Measurements from ENCODE around the gene AKAP8L. TPM values are rescaled to one million over a fixed set of nuclear protein-coding genes. Genes with fewer than 3 reads are reported as not detected.

AKAP8L gene
- total and polyA plus RNA-seq, 11 donors, result 43.3 to 72.2 (median 60.1) TPM

DNA sequence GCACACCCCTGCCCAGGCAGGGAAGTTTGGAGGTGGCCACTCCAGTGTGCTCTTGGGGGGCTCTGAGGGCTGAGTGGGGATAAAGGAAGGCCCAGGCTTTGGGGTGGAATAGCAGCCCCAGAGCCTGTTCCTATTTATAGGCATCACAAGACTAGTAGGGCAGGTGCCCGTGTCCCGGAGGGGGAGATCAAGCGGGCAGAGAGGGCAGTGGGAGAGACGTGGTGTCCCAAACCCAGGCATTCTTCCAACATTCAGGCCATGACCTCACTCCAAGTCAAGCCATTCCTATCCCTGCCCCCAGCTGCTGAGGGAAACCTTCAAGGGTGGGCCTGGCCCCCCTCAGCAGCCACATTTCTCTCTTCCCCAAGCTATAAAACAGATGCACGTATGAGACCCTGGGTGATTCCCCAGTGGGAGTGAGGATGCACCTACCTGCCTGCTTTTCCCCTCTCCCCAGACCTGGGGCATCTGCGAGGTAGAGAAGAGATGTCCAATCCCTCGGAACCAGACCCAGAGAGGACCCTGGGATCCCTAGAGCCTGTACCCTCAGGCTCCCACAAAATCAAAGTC is 27.1 kb upstream of the AKAP8L start:
- DNase-seq, result peak; percentile 77 to 87 (median 78)
- ATAC-seq, result peak; percentile 70 to 89 (median 76)
- WGBS, 4 donors, result 47 to 61% (median 50%) methylated on average over 6 to 7 of the region's 7 CpGs
- no peaks in the 10 kb centered on the region for H3K27me3 ChIP-seq
- peaks cover 0 to 53% (median 14%) of the 10 kb centered on the region in 12 donors for H3K4me1 ChIP-seq
- peaks cover 0 to 3% (median 0%) of the 10 kb centered on the region in 9 donors for H3K36me3 ChIP-seq
- no peaks in the 10 kb centered on the region for H3K9me3 ChIP-seq
- peak overlapping the region; percentile 72 to 95 (median 86) for H3K27ac ChIP-seq
- TF ChIP-seq, protein P1, sequence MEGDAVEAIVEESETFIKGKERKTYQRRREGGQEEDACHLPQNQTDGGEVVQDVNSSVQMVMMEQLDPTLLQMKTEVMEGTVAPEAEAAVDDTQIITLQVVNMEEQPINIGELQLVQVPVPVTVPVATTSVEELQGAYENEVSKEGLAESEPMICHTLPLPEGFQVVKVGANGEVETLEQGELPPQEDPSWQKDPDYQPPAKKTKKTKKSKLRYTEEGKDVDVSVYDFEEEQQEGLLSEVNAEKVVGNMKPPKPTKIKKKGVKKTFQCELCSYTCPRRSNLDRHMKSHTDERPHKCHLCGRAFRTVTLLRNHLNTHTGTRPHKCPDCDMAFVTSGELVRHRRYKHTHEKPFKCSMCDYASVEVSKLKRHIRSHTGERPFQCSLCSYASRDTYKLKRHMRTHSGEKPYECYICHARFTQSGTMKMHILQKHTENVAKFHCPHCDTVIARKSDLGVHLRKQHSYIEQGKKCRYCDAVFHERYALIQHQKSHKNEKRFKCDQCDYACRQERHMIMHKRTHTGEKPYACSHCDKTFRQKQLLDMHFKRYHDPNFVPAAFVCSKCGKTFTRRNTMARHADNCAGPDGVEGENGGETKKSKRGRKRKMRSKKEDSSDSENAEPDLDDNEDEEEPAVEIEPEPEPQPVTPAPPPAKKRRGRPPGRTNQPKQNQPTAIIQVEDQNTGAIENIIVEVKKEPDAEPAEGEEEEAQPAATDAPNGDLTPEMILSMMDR (IDR thresholded peaks at IDR 0.05), result no peak
- TF ChIP-seq POLR2A (IDR thresholded peaks at IDR 0.05), result no peak
- intact Hi-C loops (cut with DNase I), result loop anchor here in 1 of 10 donors (5.0 kb wide), 1 partner anchor 69 kb away; the partner anchor contains the start of gene AKAP8
- no peak overlapping the region for H3K4me3 ChIP-seq

DNA sequence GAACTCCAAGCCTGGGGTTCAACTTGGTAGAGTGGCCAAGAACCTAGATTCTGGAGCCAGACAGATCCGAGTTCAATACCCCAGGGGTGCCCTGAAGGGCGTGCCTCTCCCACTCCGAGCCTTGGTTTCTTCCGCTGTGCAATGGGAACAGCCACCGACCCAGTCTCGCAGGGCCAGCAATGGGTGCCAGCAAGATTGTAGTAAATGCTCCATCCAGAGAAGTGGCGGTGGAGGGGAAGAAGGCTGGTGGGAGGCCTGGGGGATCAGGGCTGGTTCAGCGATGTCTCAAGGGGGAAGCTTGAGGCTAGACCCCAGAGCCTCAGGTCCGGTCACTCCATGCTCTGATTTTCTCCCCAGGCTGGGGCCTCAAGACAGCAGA is 26.4 kb upstream of the AKAP8L start:
- Histone ChIP-seq H3K4me3 (no peak overlapping the region), H3K27me3 (no peaks in the 10 kb centered on the region), H3K27ac (peak overlapping the region; percentile 72 to 95 (median 86)), H3K9me3 (no peaks in the 10 kb centered on the region), H3K36me3 (peaks cover 0 to 3% (median 0%) of the 10 kb centered on the region in 9 donors), H3K4me1 (peaks cover 0 to 53% (median 14%) of the 10 kb centered on the region in 12 donors)
- DNase-seq, result no peak
- WGBS, 4 donors, result 87 to 91% (median 88%) methylated on average over 9 of the region's 9 CpGs
- TF ChIP-seq POLR2A (IDR thresholded peaks at IDR 0.05), result no peak
- TF ChIP-seq, protein P1 (IDR thresholded peaks at IDR 0.05), result no peak
- intact Hi-C loops (cut with DNase I), result loop anchor here in 1 of 10 donors (5.0 kb wide), 1 partner anchor 68 kb away; the partner anchor contains the start of gene AKAP8
- no peak for ATAC-seq

DNA sequence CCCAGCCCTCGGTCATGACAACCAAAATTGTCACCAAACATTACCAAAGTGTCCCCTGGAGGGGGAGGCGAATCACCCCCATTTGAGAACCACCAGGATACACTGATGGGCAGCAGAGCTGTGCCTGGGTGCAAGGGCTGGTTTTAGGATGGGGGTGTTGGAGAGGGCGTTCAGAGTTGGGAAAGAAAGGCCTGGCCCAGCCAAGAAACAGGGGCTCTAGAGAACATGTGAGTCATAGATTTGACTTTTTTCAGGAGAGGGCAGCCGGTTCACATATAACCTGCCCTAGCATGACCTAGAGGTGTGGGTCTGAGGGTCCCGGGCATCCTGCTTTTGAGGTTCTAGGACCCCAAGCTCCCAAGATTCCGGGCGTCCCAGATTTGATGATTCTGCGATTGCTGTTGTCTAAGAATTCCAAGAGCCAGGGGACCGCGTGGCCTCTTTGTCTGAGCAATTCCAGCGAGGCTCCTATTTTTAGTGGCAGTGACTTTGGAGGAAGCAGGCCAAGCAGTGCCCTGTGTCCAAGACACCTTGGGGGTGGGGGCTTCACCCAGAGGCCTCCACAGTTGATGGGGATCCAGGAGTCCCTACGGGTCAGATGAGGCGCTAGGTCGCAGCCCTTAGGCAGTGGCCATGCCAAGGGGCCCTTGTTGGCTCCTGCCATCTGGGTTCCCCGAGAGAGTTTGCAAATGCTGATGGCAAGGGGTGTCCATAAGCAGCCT is 25.9 kb upstream of the AKAP8L start:
- Histone ChIP-seq H3K9me3 (no peaks in the 10 kb centered on the region), H3K4me3 (no peak overlapping the region), H3K27me3 (no peaks in the 10 kb centered on the region), H3K36me3 (peaks cover 0 to 3% (median 0%) of the 10 kb centered on the region in 9 donors), H3K4me1 (peaks cover 0 to 53% (median 14%) of the 10 kb centered on the region in 12 donors), H3K27ac (peak overlapping the region; percentile 72 to 95 (median 86))
- intact Hi-C loops (cut with DNase I), result loop anchor here in 1 of 10 donors (5.0 kb wide), 1 partner anchor 67 kb away; the partner anchor contains the start of gene AKAP8
- ATAC-seq (peak in 3 of 4 donors; percentile 4 to 38 (median 24)), DNase-seq (peak in 1 of 5 donors; percentile 58)
- TF ChIP-seq, protein P1 (IDR thresholded peaks at IDR 0.05), result no peak
- no peak for TF ChIP-seq POLR2A (IDR thresholded peaks at IDR 0.05)
- 55 to 68% (median 60%) methylated on average over 15 of the region's 15 CpGs for WGBS, 4 donors

DNA sequence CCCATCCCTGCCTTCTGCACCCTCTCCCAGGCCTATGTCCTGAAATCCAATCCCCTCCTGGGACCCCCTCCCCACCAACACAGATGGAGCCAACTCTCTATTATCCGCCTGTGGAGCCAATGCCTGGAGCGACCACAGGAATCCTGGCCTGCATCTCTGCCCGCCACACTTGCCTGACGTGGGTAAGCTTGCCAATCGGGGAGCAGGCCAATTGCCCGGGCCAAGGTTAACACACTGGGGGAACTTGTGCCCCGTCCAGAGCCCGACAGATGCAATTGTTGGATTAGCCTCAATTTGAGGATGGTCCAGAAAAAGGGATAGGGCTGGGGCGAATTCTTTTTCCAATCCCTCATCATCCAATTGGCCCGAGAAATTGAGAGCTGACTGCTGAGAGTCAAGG is 25.1 kb upstream of the AKAP8L start:
- Histone ChIP-seq H3K27ac (peak overlapping the region in 9 of 12 donors; percentile 79 to 95 (median 90)), H3K4me3 (no peak overlapping the region), H3K9me3 (no peaks in the 10 kb centered on the region), H3K27me3 (no peaks in the 10 kb centered on the region), H3K4me1 (peaks cover 0 to 48% (median 12%) of the 10 kb centered on the region in 12 donors), H3K36me3 (peaks cover 0 to 9% (median 0%) of the 10 kb centered on the region in 9 donors)
- 47 to 53% (median 49%) methylated on average over 10 of the region's 10 CpGs for WGBS, 4 donors
- peak; percentile 12 to 60 (median 52) for ATAC-seq
- peak; percentile 36 to 85 (median 75) for DNase-seq
- no peak for TF ChIP-seq POLR2A (IDR thresholded peaks at IDR 0.05)
- TF ChIP-seq, protein P1 (IDR thresholded peaks at IDR 0.05), result no peak
- intact Hi-C loops (cut with DNase I), result no loop called here

All from heart left ventricle (tissue), 16 donors.